ENCODE results near the gene INPP5D.

The INPP5D gene

DNA sequence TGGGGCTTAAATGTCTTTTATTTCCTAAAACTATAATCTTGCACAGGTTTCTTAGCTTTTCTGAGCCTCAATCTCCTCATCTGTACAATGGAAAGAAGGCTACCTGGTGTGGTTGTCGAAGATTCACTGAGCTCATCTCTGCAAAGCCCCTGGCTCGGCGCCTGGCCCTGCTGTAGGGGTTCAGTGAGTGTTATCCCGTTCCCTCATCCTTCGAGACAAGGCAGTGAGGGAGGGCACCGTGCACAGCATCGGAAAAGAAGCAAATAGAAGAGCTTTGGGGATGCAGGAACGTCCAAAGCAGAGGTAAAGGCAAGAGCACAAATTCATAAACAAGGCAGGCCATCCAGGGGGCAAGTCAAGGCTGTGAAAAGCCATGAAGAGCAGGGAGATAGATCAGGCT is 150.1 kb downstream of the INPP5D start:
- no peak overlapping the region for H3K9ac ChIP-seq
- no peak for TF ChIP-seq Cebpa-rat (IDR thresholded peaks at IDR 0.05)
- H4K20me1 ChIP-seq = peaks cover 0 to 31% (median 22%) of the 10 kb centered on the region in 11 experiments; a peak in 14 of 22 replicates
- H3K4me2 ChIP-seq = no peak overlapping the region
- H3K4me1 ChIP-seq = peaks cover 25 to 39% (median 28%) of the 10 kb centered on the region in 10 experiments
- H3K27me3 ChIP-seq = no peaks in the 10 kb centered on the region
- H3K27ac ChIP-seq = no peak overlapping the region
- H3K9me3 ChIP-seq (replicated peaks in 1 of 11) = no peaks in the 10 kb centered on the region
- H3K4me3 ChIP-seq = no peak overlapping the region
- peaks cover 27 to 61% (median 39%) of the 10 kb centered on the region in 11 experiments for H3K36me3 ChIP-seq

DNA sequence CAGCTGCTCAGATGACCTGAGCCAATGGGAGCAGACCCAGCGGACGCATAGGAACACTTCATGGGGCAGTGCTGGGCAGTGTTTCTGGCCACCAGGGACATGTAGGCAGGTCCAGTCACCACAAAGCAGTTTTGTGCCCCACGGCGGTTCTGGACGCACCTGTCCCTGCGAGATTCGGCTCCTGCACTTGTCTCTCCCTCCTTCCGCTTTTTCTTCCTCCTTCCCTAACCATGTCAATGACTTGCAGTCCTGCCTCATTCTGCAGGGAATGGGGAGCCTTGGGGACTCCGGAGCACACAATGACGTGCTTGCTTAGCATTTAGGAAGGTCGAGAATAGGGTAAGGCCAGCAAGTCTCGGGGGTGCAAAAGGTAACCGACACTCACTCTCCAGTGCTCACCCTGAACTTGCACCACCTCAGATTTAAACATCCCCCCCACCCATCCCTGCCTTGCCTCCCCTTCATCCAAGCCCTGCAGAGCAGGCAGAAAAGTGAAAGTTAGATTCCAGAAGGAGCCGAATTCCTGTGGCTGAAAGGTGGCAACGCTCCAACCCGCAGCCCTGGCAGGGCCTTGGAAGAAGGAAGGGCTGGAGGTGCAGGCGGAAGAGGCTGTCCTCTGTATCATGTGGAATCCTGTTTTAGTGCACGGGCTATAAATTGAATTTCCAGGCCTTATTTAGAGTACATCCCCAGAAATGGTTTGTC is 150.9 kb downstream of the INPP5D start:
- Histone ChIP-seq H3K27me3 (no peaks in the 10 kb centered on the region), H3K4me1 (peaks cover 25 to 32% (median 28%) of the 10 kb centered on the region in 10 experiments), H3K4me2 (no peak overlapping the region), H3K36me3 (peaks cover 23 to 55% (median 32%) of the 10 kb centered on the region in 11 experiments), H3K9me3 (replicated peaks in 1 of 11) (no peaks in the 10 kb centered on the region), H3K4me3 (no peak overlapping the region), H3K27ac (no peak overlapping the region), H3K9ac (no peak overlapping the region), H4K20me1 (peaks cover 0 to 31% (median 22%) of the 10 kb centered on the region in 11 experiments; a peak in 13 of 22 replicates)
- no peak for TF ChIP-seq Cebpa-rat (IDR thresholded peaks at IDR 0.05)

DNA sequence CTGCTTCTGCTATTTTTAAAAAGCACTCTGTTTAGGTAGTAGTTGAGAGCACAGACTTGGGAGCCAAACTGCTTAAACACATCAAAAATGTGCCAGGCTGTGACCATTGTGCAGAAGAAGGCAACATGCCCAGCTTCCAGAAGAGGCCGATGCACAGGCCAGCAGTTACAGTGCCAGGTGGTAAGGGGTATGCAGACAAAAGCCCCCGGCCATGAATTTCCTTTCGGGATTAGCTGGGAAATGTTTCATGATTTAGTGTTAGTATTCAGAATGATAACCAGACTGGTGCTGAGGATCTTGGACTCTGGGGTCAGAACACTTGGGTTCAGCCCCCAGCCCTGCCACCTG is 151.4 kb downstream of the INPP5D start:
- Histone ChIP-seq H3K4me2 (no peak overlapping the region), H3K27me3 (no peaks in the 10 kb centered on the region), H3K4me3 (no peak overlapping the region), H3K36me3 (peaks cover 18 to 50% (median 27%) of the 10 kb centered on the region in 11 experiments), H3K27ac (no peak overlapping the region), H3K4me1 (peaks cover 23 to 30% (median 26%) of the 10 kb centered on the region in 10 experiments), H4K20me1 (peaks cover 0 to 28% (median 19%) of the 10 kb centered on the region in 11 experiments; a peak in 13 of 22 replicates), H3K9ac (no peak overlapping the region), H3K9me3 (replicated peaks in 1 of 11) (no peaks in the 10 kb centered on the region)
- TF ChIP-seq Cebpa-rat (IDR thresholded peaks at IDR 0.05) = no peak

DNA sequence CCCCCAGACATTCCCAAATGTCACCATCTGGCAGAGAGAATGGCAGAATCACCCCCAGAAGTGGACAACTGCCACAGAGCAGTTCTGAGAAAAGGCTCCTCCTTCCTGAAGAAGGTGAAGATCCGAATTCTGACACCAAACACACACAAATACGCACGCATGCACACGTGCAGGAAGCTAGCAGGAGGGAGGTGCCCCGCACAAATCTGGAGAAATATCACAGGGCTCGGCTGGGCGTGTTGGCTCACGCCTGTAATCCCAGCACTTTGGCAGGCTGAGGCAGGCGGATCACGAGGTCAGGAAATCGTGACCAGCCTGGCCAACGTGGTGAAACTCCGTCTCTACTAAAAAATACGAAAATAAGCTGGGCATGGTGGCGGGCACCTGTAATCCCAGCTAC is 152.9 kb downstream of the INPP5D start:
- Histone ChIP-seq H3K9me3 (replicated peaks in 1 of 11) (no peaks in the 10 kb centered on the region), H3K4me2 (no peak overlapping the region), H3K9ac (no peak overlapping the region), H4K20me1 (peaks cover 0 to 15% (median 10%) of the 10 kb centered on the region in 11 experiments; a peak in 13 of 22 replicates), H3K36me3 (peaks cover 3 to 36% (median 12%) of the 10 kb centered on the region in 11 experiments; a peak in 18 of 22 replicates), H3K4me1 (peaks cover 9 to 17% (median 11%) of the 10 kb centered on the region in 10 experiments), H3K27ac (no peak overlapping the region), H3K27me3 (no peaks in the 10 kb centered on the region), H3K4me3 (no peak overlapping the region)
- TF ChIP-seq Cebpa-rat (IDR thresholded peaks at IDR 0.05) = no peak

DNA sequence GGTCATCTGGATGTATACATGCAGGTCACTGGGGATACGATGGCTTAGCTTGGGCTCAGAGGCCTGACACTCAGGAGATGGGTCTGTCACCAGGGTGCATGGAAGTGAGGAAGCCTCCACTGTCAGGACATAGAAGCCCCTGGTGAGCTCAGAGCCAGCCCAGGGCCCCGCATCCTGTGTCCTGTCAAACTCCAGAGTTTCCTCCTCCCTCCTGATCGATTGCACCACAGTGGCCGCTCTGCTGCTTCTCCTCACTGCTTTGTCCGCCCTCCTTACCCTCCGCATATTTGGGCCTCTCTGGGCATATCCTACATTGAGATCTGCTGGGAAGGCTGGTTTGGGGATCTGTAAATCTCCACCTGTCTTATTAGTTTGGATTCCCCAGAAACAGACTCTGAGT is 153.8 kb downstream of the INPP5D start:
- H3K27ac ChIP-seq = no peak overlapping the region
- H3K9ac ChIP-seq = no peak overlapping the region; a peak in 1 of 22 replicates

DNA sequence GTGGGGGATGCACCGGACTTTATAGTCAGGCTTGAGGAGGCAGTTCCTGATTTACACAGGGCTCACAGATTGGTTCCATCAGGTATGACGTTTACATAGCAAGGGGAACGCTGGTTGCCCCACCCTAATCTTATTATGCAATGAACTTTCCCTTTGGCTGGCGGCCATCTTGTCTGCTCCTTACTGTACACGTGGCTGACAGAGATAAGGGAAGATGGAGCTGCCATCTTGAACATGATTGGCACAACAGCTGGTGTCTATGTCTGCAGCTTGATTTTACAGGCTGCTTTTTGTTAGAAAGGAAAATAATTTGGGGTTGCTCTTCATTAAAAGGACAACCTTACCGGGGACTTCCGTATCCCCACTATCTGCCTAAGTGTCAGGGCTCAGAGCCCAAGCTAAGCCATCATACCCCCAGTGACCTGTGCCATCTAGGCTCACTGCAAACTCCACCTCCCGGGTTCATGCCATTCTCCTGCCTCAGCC is 157.8 kb downstream of the INPP5D start:
- H3K9ac ChIP-seq = no peak overlapping the region
- peaks cover 0 to 1% (median 0%) of the 10 kb centered on the region in 11 experiments; a peak in 1 of 22 replicates for H3K36me3 ChIP-seq
- no peak overlapping the region for H3K27ac ChIP-seq
- H3K9me3 ChIP-seq (replicated peaks in 1 of 11) = no peaks in the 10 kb centered on the region
- no peak overlapping the region for H3K4me2 ChIP-seq
- TF ChIP-seq Cebpa-rat (IDR thresholded peaks at IDR 0.05) = no peak
- H4K20me1 ChIP-seq = no peaks in the 10 kb centered on the region
- no peaks in the 10 kb centered on the region for H3K27me3 ChIP-seq
- no peak overlapping the region for H3K4me3 ChIP-seq
- peaks cover 0 to 6% (median 0%) of the 10 kb centered on the region in 10 experiments; a peak in 2 of 20 replicates for H3K4me1 ChIP-seq

More for the DNA sequence above, 153.8 kb downstream of the INPP5D start:
- no peak for TF ChIP-seq Cebpa-rat (IDR thresholded peaks at IDR 0.05)
- no peak overlapping the region for H3K4me2 ChIP-seq
- peaks cover 0 to 6% (median under 1%) of the 10 kb centered on the region in 11 experiments; a peak in 8 of 22 replicates for H4K20me1 ChIP-seq
- H3K36me3 ChIP-seq = peaks cover 0 to 27% (median 8%) of the 10 kb centered on the region in 11 experiments; a peak in 11 of 22 replicates
- no peaks in the 10 kb centered on the region for H3K27me3 ChIP-seq
- H3K4me1 ChIP-seq = peaks cover 0 to 7% (median 2%) of the 10 kb centered on the region in 10 experiments; a peak in 15 of 20 replicates
- H3K9me3 ChIP-seq (replicated peaks in 1 of 11) = no peaks in the 10 kb centered on the region
- no peak overlapping the region for H3K4me3 ChIP-seq

DNA sequence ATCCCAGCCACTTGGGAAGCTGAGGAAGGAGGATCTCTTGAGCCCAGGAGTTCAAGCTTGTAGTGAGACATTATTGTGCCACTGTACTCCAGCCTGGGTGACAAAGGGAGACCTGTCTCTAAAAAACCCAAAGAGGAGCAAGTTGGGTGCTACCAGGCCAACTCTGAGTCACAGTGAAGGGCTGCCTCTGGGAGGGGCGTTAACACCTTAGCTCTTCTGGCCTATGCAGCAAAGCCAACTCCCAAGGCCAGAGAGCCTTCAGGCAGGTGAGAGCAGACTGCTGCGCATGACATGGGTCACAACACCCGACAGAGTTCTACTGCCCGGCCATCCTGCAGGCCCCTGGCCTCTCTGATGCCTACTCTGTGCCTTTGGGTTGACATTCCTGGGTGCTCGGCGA is 158.7 kb downstream of the INPP5D start:
- Histone ChIP-seq H3K36me3 (no peaks in the 10 kb centered on the region), H3K27me3 (no peaks in the 10 kb centered on the region), H3K4me3 (no peak overlapping the region), H3K9me3 (replicated peaks in 1 of 11) (no peaks in the 10 kb centered on the region), H3K9ac (no peak overlapping the region), H3K4me1 (peaks cover 0 to 6% (median 0%) of the 10 kb centered on the region in 10 experiments; a peak in 2 of 20 replicates), H4K20me1 (no peaks in the 10 kb centered on the region), H3K27ac (no peak overlapping the region), H3K4me2 (no peak overlapping the region)
- no peak for TF ChIP-seq Cebpa-rat (IDR thresholded peaks at IDR 0.05)

DNA sequence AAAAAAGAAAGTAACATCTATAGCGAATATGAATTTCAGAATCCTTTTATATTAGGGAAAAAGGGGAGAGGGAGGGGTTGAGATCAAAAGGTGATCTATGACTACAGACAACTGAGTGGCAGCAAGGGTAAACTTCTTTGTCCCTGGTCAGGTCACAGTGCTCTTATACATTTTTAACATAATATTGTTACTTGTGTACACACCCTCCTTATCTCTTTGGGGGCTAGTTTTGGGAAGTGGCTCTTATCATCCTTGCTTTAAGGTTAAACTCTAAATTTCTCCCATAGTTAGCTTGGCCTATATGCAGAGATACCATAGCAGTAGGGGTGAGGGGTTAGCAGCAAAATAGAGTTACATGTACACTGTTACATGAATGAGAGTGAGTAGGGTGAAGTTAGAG is 159.7 kb downstream of the INPP5D start:
- Histone ChIP-seq H3K27ac (no peak overlapping the region), H4K20me1 (no peaks in the 10 kb centered on the region), H3K9ac (no peak overlapping the region), H3K27me3 (no peaks in the 10 kb centered on the region), H3K9me3 (replicated peaks in 1 of 11) (no peaks in the 10 kb centered on the region), H3K36me3 (no peaks in the 10 kb centered on the region), H3K4me1 (no peaks in the 10 kb centered on the region), H3K4me2 (no peak overlapping the region), H3K4me3 (no peak overlapping the region)
- no peak for TF ChIP-seq Cebpa-rat (IDR thresholded peaks at IDR 0.05)

DNA sequence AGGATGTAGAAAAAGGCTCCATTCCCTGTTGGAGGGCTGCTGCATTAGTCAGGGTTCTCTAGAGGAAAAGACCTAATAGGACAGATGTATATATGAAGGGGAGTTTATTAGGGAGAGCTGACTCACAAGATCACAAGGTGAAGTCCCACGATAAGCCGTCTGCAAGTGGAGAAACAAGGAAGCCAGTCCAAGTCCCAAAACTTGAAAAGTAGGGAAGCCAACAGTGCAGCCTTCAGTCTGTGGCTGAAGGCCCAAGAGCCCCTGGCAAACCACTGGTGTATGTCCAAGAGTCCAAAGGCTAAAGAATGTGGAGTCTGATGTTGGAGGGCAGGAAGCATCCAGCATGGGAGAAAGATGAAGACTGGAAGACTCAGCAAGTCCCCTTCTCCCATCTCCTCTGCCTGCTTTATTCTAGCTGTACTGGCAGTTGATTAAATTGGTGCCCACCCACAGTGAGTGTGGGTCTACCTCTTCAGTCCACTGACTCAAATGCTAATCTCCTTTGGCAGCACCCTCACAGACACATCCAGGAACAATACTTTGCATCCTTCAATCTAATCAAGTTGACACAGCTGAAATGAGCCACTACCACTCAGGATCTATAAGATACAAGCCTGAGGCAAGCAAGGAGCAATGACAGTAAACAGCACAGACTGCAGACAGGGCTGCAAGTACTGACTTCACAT is 161.4 kb downstream of the INPP5D start:
- Histone ChIP-seq H3K4me3 (no peak overlapping the region), H3K4me1 (no peaks in the 10 kb centered on the region), H3K27me3 (no peaks in the 10 kb centered on the region), H4K20me1 (no peaks in the 10 kb centered on the region), H3K4me2 (no peak overlapping the region), H3K9me3 (replicated peaks in 1 of 11) (peaks cover 0 to 5% (median 0%) of the 10 kb centered on the region in 11 experiments; a peak in 2 of 22 replicates), H3K9ac (no peak overlapping the region), H3K27ac (no peak overlapping the region), H3K36me3 (no peaks in the 10 kb centered on the region)
- TF ChIP-seq Cebpa-rat (IDR thresholded peaks at IDR 0.05) = no peak

All from BLaER1 treated with 17β-estradiol and CSF1 and Interleukin-3, amounts not matched to agents 10 nM and 100 nM (cell line).